Central memory CD4-positive, alpha-beta T cell (primary cell): Measurements from ENCODE around the gene NPTX1.
"Not testable (repeated sequence)": the region's sequence is repeated elsewhere in the genome, so short reads cannot be mapped to it uniquely, and the experiment has no call there.

Source experiments
- DNase-seq: peaks from one replicate; pipeline ENCODE4 v3.0.0; 2022
- total RNA-seq, 3 experiments: gene quantifications; one replicate each; lab custom pipeline; 2026; lab: John Stamatoyannopoulos, UW

NPTX1 gene, protein sequence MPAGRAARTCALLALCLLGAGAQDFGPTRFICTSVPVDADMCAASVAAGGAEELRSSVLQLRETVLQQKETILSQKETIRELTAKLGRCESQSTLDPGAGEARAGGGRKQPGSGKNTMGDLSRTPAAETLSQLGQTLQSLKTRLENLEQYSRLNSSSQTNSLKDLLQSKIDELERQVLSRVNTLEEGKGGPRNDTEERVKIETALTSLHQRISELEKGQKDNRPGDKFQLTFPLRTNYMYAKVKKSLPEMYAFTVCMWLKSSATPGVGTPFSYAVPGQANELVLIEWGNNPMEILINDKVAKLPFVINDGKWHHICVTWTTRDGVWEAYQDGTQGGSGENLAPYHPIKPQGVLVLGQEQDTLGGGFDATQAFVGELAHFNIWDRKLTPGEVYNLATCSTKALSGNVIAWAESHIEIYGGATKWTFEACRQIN
- total RNA-seq: 3.9 to 34.3 (median 5.1) reads per million in 3 experiments

DNA sequence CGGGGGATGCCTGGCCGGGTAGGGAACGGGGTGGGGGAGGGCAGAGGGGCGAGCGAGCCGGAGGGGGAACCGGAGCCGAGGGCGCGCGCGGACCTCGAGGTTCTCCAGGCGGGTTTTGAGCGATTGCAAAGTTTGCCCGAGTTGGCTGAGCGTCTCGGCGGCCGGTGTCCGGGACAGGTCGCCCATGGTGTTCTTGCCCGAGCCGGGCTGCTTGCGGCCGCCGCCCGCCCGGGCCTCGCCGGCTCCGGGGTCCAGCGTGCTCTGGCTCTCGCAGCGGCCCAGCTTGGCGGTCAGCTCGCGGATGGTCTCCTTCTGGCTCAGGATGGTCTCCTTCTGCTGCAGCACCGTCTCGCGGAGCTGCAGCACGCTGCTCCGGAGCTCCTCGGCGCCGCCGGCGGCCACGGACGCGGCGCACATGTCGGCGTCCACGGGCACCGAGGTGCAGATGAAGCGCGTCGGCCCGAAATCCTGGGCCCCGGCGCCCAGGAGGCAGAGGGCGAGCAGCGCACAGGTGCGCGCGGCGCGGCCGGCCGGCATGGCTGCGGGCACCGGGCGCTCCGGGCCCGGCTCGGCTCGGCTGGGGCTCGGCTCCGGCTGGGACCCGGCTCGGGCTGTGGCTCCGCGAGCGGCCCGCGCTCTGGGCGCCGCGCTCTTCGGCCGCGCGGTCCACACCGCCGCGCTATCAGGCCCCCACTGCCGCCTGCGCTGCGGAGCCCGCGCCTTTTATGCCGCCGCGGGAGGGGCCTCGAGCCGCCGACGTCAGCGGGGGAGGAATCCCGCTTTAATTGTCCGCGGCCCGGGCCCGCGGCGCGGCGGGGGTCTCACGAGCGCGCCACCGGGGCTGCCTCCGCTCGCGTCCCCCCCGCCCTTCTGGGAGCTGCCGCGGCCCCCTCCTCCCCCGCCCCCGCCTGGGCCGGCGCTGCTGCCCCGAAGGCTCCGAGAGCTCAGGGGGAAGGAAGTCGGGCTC, at the start of gene NPTX1:
Gene NPTX1 (minus strand): TSS at position 698 of the 967 bp plus-strand sequence. CDS start 161 bp downstream, at position 537.
- DNase-seq: no peak

- no peak for DNase-seq
Observed at GRCh38 chr17:80523956-80524712, 47.7 kb upstream of the NPTX1 start.

DNA sequence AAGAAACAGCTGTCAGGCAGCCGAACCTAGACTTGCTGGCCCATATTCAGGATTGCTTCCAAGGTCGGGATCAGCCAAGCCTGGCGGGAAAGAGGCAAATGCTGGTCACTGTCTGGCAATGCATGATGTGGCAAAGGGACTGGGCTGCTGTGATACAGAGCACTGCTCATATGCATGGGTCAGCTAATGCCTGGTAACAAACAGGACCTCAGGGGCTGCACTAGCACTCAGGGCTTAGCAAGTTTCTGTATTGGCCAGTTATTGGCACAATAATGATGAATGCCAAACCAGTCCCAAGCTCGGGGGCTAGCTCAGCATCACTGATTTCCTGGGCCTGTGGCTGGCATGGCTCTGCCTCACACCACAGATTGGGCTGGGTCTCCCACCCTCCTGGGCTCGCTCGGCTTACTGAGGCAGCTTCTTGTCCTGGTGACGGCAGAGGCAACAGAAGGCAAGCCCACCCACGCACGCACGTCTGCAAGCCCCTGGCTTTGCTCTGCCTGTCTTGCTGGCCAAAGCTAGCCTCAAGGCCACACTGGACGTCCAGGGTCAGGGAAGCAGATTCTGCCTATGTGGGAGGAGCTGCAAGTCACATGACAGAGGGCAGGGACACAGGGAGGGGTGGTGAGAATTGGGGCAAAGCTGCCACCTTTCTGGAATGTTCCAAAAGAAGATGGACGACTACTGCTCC, 46.8 kb upstream of the NPTX1 start:
- no peak for DNase-seq

DNA sequence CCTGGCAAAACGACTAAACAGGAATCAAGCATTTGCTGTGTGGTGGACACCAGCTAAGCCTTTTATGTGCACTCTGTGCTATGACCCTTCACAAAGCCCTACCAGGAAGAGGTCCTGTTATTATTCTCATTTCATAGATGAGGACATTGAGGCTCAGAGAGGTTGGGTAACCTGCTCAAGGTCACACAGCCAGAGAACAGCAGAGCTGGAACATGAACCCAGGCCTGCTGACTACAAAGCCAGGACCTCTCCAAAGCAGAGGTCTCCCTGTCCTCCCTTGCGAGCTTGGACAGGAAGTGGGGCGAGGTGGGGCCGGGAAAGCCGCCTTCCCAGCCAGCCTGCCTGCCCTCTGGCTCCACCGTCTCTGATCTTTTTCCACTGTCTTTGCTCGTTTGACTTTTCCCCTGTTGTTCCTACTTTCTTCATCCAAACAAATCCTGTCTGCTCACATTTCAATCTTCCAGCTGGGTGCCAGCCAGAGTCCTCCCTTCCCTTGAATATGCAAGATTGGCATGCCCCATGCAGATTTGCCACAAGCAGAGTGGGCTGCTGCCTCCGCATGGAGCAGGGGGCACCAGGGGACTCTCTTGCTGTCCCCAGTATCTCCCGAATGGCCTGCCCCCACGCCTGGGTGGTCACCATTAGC, 44.5 kb upstream of the NPTX1 start:
- no peak for DNase-seq

GRCh38 chr17:80519091-80519781, 42.8 kb upstream of the NPTX1 start:
- no peak for DNase-seq

GRCh38 chr17:80518392-80518791, 42.0 kb upstream of the NPTX1 start:
- no peak for DNase-seq

DNA sequence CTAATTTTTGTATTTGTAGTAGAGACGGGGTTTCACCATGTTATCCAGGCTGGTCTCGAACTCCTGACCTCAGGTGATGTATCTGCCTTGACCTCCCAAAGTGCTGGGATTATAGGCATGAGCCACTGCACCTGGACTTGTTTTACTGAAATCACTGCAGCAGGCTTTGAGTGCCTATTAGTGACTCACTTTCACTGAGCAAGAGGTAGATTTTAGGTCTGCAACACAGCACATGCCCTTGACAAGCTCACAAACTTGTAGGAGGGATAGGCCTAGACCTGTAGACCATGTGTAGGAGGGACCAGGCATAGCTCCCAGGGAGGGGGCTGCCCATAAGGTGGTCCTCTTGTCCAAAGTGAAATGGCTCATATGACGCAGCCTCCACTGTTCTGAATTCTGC, 41.2 kb upstream of the NPTX1 start:
- no peak for DNase-seq

- DNase-seq: no peak
Observed at GRCh38 chr17:80516171-80516932, 39.9 kb upstream of the NPTX1 start.

DNA sequence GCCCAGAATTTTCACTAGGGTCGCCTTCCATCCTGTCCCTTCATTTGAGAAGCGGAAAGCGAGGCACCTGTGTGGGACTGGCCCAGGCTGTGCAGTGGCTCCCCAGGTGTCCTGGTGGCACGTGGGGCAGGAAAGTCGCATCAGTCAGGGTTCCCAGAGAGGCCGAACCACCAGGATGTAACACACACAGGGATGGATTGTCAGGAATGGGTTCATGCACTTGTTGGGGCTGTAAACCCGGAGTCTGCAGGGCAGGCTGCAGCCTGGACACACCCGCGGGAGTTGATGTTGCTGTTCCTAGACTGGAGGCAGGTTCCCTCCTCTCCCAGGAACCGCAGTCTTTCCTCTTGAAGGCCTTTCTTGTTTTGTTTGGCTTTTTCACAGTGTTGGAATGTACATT, 37.5 kb upstream of the NPTX1 start:
- DNase-seq: no peak

DNA sequence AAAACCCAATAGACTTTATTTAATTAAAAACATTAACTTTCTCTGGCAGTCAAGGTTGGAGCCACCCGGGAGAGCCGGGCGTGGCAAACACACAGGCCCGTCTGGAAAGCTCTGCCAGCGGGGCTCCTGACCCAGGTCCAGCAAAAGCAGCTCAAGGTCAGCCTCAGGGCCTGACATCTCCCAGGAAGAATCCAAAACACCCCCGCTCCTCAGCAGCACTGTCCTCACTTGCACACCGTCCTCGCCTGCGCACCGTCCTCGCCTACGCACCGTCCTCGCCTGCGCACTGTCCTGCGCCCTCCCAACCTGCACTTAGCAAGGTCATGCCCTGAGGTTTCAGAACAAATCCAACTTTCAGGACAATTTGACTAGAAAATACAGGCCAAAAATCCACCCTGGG, 36.8 kb upstream of the NPTX1 start:
- DNase-seq: no peak

DNA sequence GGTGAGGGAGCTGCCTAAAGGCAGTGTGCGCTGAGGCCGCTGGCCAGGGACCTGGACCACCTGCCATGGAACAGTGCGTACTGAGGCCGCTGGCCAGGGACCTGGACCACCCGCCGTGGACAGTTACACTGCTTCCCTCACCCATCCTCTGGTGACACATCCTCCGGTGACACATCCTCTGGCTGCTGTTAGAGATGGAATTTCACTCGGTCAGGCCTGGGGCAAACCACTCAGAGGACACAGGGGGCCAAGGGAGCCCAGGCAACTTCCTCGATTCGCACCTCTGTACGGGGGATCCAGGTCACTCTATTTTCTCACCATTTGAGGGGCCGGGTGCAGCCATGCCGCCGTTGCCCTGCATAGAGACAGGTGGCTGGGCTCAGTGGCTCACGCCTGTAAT, 35.8 kb upstream of the NPTX1 start:
- DNase-seq: no peak

GRCh38 chr17:80511222-80512180, 35.1 kb upstream of the NPTX1 start:
- DNase-seq: no peak

DNA sequence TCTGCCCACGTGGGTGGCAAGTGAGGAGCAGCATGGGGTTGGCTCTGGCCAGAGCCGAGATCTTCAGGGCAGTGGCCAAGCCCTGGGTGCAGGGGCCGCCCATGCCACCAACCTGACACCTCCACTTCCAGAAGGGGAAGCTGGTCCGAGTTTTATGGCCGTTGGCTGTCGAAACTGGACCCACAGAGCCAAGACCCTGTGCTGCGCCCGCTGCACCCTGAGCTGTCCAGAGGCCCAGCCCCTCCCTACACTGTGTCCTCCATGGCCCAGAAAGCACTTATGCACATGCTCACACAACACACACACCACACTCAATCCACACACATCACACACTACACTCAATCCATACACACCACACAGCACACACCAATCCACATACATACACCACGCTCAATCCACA, 34.4 kb upstream of the NPTX1 start:
- no peak for DNase-seq

GRCh38 chr17:80510132-80510531, 33.7 kb upstream of the NPTX1 start:
- DNase-seq: no peak

GRCh38 chr17:80509311-80509710, 32.9 kb upstream of the NPTX1 start:
- no peak for DNase-seq

- DNase-seq: no peak
Observed at GRCh38 chr17:80507965-80508364, 31.6 kb upstream of the NPTX1 start.

DNA sequence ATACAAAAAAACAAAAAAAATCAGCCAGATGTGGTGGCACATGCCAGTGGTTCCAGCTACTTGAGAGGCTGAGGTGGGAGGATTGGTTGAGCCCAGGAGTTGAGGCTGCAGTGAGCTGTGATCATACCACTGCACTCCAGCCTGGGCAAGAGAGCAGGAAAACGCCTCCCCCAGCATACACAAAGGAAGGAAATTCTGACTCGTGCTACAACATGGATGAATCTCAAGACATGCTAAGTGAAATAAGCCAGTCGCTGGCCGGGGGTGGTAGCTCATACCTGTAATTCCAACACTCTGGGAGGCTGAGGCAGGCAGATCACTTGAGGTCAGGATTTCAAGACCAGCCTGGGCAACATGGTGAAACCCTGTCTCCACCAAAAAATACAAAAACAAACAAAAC, 30.8 kb upstream of the NPTX1 start:
- not testable (repeated sequence) for DNase-seq

- DNase-seq: no peak
Observed at GRCh38 chr17:80504686-80505413, 28.4 kb upstream of the NPTX1 start.
